Heart right ventricle (tissue), 16 donors: ENCODE data around the gene RUSC1. TPM values are rescaled to one million over a fixed set of nuclear protein-coding genes. Genes with fewer than 3 reads are reported as not detected.
"Not testable (repeated sequence)": the region's sequence is repeated elsewhere in the genome, so short reads cannot be mapped to it uniquely, and the experiment has no call there.

ENCODE experiments used
- ATAC-seq, 8 donors: fragments of 200-7000 bp; cut with Tn5 transposase; one replicate each; pipeline ENCODE4 v1.9.1; 2020; ENCODE audit warnings: mild to moderate bottlenecking in 8 of 8, moderate library complexity in 8 of 8, moderate number of reproducible peaks in 1 of 8
- DNase-seq, 2 donors: peaks; one replicate each; pipeline ENCODE4 v3.0.0-alpha.2; 2020
- H3K27ac ChIP-seq, 10 donors: fragments of 200-600 bp; sonication (generic) in 2 of 10; one replicate each; pipeline versions ENCODE4 v1.5.0 to v1.8.0; 2020 to 2022; ENCODE audit warnings: mild to moderate bottlenecking in 3 of 10
- H3K27me3 ChIP-seq, 7 donors: fragments of 200-600 bp; one replicate each; pipeline ENCODE4 v1.8.0; 2021 to 2022; ENCODE audit warnings: mild to moderate bottlenecking in 2 of 7
- H3K36me3 ChIP-seq, 9 donors: fragments of 200-600 bp; sonication (generic) in 1 of 9; one replicate each; pipeline versions ENCODE4 v1.5.0 to v1.8.0; 2020 to 2022; ENCODE audit warnings: mild to moderate bottlenecking in 2 of 9
- H3K4me1 ChIP-seq, 9 donors: fragments of 200-600 bp; sonication (generic) in 1 of 9; one replicate each; pipeline versions ENCODE4 v1.5.0 to v1.8.0; 2020 to 2022; ENCODE audit warnings: mild to moderate bottlenecking in 4 of 9
- H3K4me3 ChIP-seq, 10 donors: fragments of 200-600 bp; sonication (generic) in 2 of 10; one replicate each; pipeline versions ENCODE4 v1.5.0 to v1.8.0; 2020 to 2022; ENCODE audit warnings: mild to moderate bottlenecking in 7 of 10, moderate library complexity in 2 of 10
- H3K9me3 ChIP-seq, 11 donors: fragments of 200-600 bp in 10 of 11; sonication (generic) in 2 of 11; one replicate each; pipeline versions ENCODE4 v1.5.0 to v1.8.0; 2013 to 2022; ENCODE audit warnings: mild to moderate bottlenecking in 2 of 11, control low read depth in 1 of 11, moderate library complexity in 1 of 11
- CTCF ChIP-seq, 9 donors: fragments of 200-600 bp; sonication (generic) in 2 of 9; IDR thresholded peaks; one replicate each; pipeline versions ENCODE4 v1.5.0 to v1.8.0; 2021 to 2022; ENCODE audit warnings: antibody characterized with exemption in 9 of 9, mild to moderate bottlenecking in 5 of 9, moderate library complexity in 1 of 9
- WGBS, 2 donors: extraction: QIAGEN DNeasy Blood & Tissue Kit; methylation state at CpG; one replicate each; pipeline ENCODE4 v1.1.7; 2013; ENCODE audit warnings: inconsistent platforms in 1 of 2; 5-methylcytosine and 5-hydroxymethylcytosine counted together
- intact Hi-C, 10 donors: fragments of 100-400 bp; cut with DNase I; formaldehyde crosslinking; loops; one replicate each; pipeline versions ENCODE4 v1.11.1 to v1.14.2; 2022
- polyA plus RNA-seq, 2 donors: library from polyadenylated mRNA; stranded (reverse); fragments of 200-250 nt; gene quantifications; one replicate each; pipeline ENCODE4 v1.2.3, GENCODE V29; 2013
- total RNA-seq, 10 donors: library from RNA; stranded (reverse); fragmentation: NEBNext Ultra II Directional in 3 of 10; extraction: Animal tissue kit (Norgen Biotek cat#: 25700) in 3 of 10; gene quantifications; one replicate each; pipeline versions ENCODE4 v1.2.1 to v1.2.4, GENCODE V29; 2021 to 2023
- donor health status: Arrhythmogenic right ventricular cardiomyopathy.
- donor health status: ischemic (EF 13 %, LVEDD 7.1; RV severe dilation, severe dysfunction).
- donor health status: healthy with polysubstance abuse.
- donor health status: DM: no; HTN: yes; CAD: no.
- donor health status: DM: no; HTN: no; CAD: no.
- donor health status: ischemic (EF 25% LVEDD 6.9; RV normal size, moderate dysfunction).
- donor health status: ischemic (EF 25% LVEDD 5.7; RV mildly dilated, moderate dysfunction).
- donor health status: healthy.
- donor health status: DM: yes; HTN: yes; CAD: no.
- donor health status: Ischemic cardiomyopathy.
- donor health status: ischemic (EF 35%, LVEDD 5.7; RV mildly dilated, moderate dysfunction).
- donor health status: nonischemic (EF 11% LVEDD 7.7; RV severe dilation, severe dysfunction).
- donor health status: DM: yes; HTN: yes; CAD: no.
- donor health status: PGD.
- donor health status: ischemic (EF 29% LVEDD 5.4; RV normal size, mild dysfunction).
- donor health status: nonischemic (EF 23%, LVEDD 6.1; RV moderate dilation, normal function).

RUSC1 gene
- total and polyA plus RNA-seq, 12 donors: 11.4 to 26.4 (median 16.2) TPM

- Histone ChIP-seq H3K27ac (no peak overlapping the region), H3K4me1 (peaks cover 0 to 18% (median 11%) of the 10 kb centered on the region in 9 donors), H3K27me3 (no peaks in the 10 kb centered on the region), H3K9me3 (no peaks in the 10 kb centered on the region), H3K36me3 (peaks cover 0 to 72% (median 54%) of the 10 kb centered on the region in 9 donors), H3K4me3 (no peak overlapping the region)
- 89 to 91% methylated on average over 4 of the region's 4 CpGs for WGBS, 2 donors
- no peak for ATAC-seq
- TF ChIP-seq CTCF (IDR thresholded peaks at IDR 0.05): no peak
- DNase-seq: no peak
- intact Hi-C loops: no loop called here
These were observed 7.3 kb downstream of the RUSC1 start for GRCh38 chr1:155327981-155328380.

GRCh38 chr1:155328856-155329255 lies 8.2 kb downstream of the RUSC1 start:
- ATAC-seq, H3K4me3 ChIP-seq, intact Hi-C loops, H3K9me3 ChIP-seq, H3K27me3 ChIP-seq, DNase-seq, H3K27ac ChIP-seq: not testable (repeated sequence)
- WGBS, 2 donors: 83 to 87% methylated on average over 7 of the region's 7 CpGs
- Histone ChIP-seq H3K4me1 (peaks cover 0 to 18% (median 11%) of the 10 kb centered on the region in 9 donors), H3K36me3 (peaks cover 0 to 81% (median 54%) of the 10 kb centered on the region in 9 donors)

- Histone ChIP-seq H3K27me3 (no peaks in the 10 kb centered on the region), H3K4me3 (no peak overlapping the region), H3K4me1 (peaks cover 0 to 15% (median 7%) of the 10 kb centered on the region in 9 donors), H3K9me3 (no peaks in the 10 kb centered on the region), H3K27ac (no peak overlapping the region), H3K36me3 (peaks cover 0 to 93% (median 60%) of the 10 kb centered on the region in 9 donors)
- DNase-seq (no peak), ATAC-seq (no peak)
- WGBS, 2 donors: 89 to 92% methylated on average over 11 of the region's 11 CpGs
- TF ChIP-seq CTCF (IDR thresholded peaks at IDR 0.05): no peak
- intact Hi-C loops: loop anchor here in 2 of 10 donors (10.0 kb wide), 1 partner anchor 265 kb away; no protein-coding TSS in a partner anchor
These were observed 9.4 kb downstream of the RUSC1 start for GRCh38 chr1:155329980-155330598.

- H3K36me3 ChIP-seq: peaks cover 0 to 95% (median 63%) of the 10 kb centered on the region in 9 donors
- DNase-seq: no peak
These were observed 14.3 kb downstream of the RUSC1 start for GRCh38 chr1:155334962-155335361.

More at GRCh38 chr1:155334962-155335361, 14.3 kb downstream of the RUSC1 start:
- Histone ChIP-seq H3K27ac (no peak overlapping the region), H3K9me3 (no peaks in the 10 kb centered on the region), H3K4me3 (no peak overlapping the region), H3K4me1 (no peaks in the 10 kb centered on the region), H3K27me3 (no peaks in the 10 kb centered on the region)
- intact Hi-C loops: loop anchor here in 2 of 10 donors (10.0 kb wide), 1 partner anchor 260 kb away; no protein-coding TSS in a partner anchor
- ATAC-seq: no peak
- WGBS, 2 donors: 72 to 74% methylated on average over 1 of the region's 1 CpG
- TF ChIP-seq CTCF (IDR thresholded peaks at IDR 0.05): no peak
